Gastroesophageal sphincter (tissue), 3 donors: ENCODE results near the gene PHF12.

Experiments used
- POLR2A ChIP-seq, 2 donors: fragments of 450-650 bp; IDR thresholded peaks; one replicate each; pipeline ENCODE4 v1.6.1; 2017; ENCODE audit warnings: antibody characterized with exemption in 2 of 2, mild to moderate bottlenecking in 2 of 2, moderate library complexity in 1 of 2
- POLR2AphosphoS5 ChIP-seq: sonication (generic); formaldehyde crosslinking; IDR thresholded peaks from one replicate; pipeline ENCODE4 v1.6.1; 2017; ENCODE audit warnings: antibody characterized with exemption
- TF ChIP-seq, protein P1 (sequence below), 4 experiments: fragments of 200-600 bp in 2 of 4; fragments of 450-650 bp in 2 of 4; sonication (generic) in 1 of 4; IDR thresholded peaks; one replicate each; pipeline ENCODE4 v1.5.1; 2017 to 2019; ENCODE audit warnings: antibody characterized with exemption in 4 of 4, mild to moderate bottlenecking in 2 of 4, moderate library complexity in 2 of 4

DNA sequence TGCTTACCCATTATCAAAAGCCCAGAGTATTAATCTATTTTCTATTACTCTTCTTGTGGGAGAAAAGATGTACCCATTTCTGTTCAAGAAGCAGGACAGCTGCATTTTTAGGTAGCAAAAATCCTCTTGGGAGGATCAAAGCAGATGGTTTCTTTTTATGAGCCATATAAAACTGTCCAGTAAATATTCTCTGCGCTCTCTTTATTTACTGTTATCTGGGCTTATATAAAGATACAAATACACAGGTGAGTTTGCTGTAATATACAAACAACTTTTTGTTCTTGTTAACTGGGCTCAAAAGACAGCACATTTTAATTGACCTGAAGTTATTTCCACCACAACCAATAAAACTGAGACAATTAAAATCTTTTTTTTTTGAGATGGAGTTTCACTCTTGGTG is 10.1 kb downstream of the PHF12 start:
- TF ChIP-seq, protein P1, sequence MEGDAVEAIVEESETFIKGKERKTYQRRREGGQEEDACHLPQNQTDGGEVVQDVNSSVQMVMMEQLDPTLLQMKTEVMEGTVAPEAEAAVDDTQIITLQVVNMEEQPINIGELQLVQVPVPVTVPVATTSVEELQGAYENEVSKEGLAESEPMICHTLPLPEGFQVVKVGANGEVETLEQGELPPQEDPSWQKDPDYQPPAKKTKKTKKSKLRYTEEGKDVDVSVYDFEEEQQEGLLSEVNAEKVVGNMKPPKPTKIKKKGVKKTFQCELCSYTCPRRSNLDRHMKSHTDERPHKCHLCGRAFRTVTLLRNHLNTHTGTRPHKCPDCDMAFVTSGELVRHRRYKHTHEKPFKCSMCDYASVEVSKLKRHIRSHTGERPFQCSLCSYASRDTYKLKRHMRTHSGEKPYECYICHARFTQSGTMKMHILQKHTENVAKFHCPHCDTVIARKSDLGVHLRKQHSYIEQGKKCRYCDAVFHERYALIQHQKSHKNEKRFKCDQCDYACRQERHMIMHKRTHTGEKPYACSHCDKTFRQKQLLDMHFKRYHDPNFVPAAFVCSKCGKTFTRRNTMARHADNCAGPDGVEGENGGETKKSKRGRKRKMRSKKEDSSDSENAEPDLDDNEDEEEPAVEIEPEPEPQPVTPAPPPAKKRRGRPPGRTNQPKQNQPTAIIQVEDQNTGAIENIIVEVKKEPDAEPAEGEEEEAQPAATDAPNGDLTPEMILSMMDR (IDR thresholded peaks at IDR 0.05): no peak
- TF ChIP-seq POLR2A (IDR thresholded peaks at IDR 0.05) (no peak), POLR2AphosphoS5 (no peak)
